ENCODE data around the gene AOC3.

AOC3 gene

GRCh38 chr17:42841975-42842685, 8.9 kb upstream of the AOC3 start:
- no peak for DNase-seq (ENCODE audit: extremely low spot score)
- POLR2A ChIA-PET = no interaction called here
- CTCF ChIA-PET = interaction anchor here (1.1 to 2.7 kb wide), 7 partner anchors 9 to 156 kb away, joined by 3 to 26 read pairs (median 6); partner anchors contain the start of genes BECN1, PSME3 and RPL27
- TF ChIP-seq, protein P1, sequence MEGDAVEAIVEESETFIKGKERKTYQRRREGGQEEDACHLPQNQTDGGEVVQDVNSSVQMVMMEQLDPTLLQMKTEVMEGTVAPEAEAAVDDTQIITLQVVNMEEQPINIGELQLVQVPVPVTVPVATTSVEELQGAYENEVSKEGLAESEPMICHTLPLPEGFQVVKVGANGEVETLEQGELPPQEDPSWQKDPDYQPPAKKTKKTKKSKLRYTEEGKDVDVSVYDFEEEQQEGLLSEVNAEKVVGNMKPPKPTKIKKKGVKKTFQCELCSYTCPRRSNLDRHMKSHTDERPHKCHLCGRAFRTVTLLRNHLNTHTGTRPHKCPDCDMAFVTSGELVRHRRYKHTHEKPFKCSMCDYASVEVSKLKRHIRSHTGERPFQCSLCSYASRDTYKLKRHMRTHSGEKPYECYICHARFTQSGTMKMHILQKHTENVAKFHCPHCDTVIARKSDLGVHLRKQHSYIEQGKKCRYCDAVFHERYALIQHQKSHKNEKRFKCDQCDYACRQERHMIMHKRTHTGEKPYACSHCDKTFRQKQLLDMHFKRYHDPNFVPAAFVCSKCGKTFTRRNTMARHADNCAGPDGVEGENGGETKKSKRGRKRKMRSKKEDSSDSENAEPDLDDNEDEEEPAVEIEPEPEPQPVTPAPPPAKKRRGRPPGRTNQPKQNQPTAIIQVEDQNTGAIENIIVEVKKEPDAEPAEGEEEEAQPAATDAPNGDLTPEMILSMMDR (IDR thresholded peaks at IDR 0.05; ENCODE audit: control extremely low read depth, extremely low read depth, low read depth, missing control alignments) = no peak

GRCh38 chr17:42843358-42843934, 7.6 kb upstream of the AOC3 start:
- POLR2A ChIA-PET = no interaction called here
- TF ChIP-seq, protein P1 (IDR thresholded peaks at IDR 0.05; ENCODE audit: control extremely low read depth, extremely low read depth, low read depth, missing control alignments) = peak; percentile 64
- CTCF ChIA-PET = interaction anchor here (0.6 to 2.7 kb wide), 10 partner anchors 10 to 164 kb away, joined by 3 to 26 read pairs (median 4); partner anchors contain the start of genes BECN1, PSME3, PTGES3L and RPL27
- DNase-seq (ENCODE audit: extremely low spot score) = no peak

- ChIA-PET CTCF (interaction anchor here (1.4 to 3.2 kb wide), 4 partner anchors 9 to 154 kb away, joined by 4 to 26 read pairs (median 12); partner anchors contain the start of genes BECN1, PSME3 and RPL27), POLR2A (no interaction called here)
- TF ChIP-seq, protein P1 (IDR thresholded peaks at IDR 0.05; ENCODE audit: control extremely low read depth, extremely low read depth, low read depth, missing control alignments) = no peak
- DNase-seq (ENCODE audit: extremely low spot score) = no peak
Observed at GRCh38 chr17:42844271-42844670, 6.7 kb upstream of the AOC3 start, which contains the start of gene AOC2. Gene AOC2 (plus strand): TSS chr17:42844580. CDS start chr17:42844627, 47 bp downstream.

GRCh38 chr17:42844761-42845555, 6.0 kb upstream of the AOC3 start:
- TF ChIP-seq, protein P1 (IDR thresholded peaks at IDR 0.05; ENCODE audit: control extremely low read depth, extremely low read depth, low read depth, missing control alignments) = no peak
- ChIA-PET CTCF (interaction anchor here (0.6 to 3.2 kb wide), 6 partner anchors 21 to 153 kb away, joined by 3 to 12 read pairs (median 3); partner anchors contain the start of genes BECN1 and RPL27), POLR2A (interaction anchor here (1.3 kb wide), 1 partner anchor 11 kb away, joined by 3 read pairs; no protein-coding TSS in a partner anchor)

DNA sequence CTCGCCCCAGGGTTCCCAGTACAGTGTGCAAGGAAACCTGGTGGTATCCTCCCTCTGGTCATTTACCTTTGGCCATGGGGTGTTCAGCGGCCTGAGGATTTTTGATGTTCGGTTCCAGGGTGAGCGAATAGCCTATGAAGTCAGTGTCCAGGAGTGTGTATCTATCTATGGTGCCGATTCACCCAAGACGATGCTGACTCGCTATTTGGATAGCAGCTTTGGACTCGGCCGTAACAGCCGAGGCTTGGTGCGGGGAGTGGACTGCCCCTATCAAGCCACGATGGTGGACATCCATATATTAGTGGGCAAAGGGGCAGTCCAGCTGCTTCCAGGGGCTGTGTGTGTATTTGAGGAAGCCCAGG, 5.5 kb upstream of the AOC3 start:
- no peak for DNase-seq (ENCODE audit: extremely low spot score)
- TF ChIP-seq, protein P1 (IDR thresholded peaks at IDR 0.05; ENCODE audit: control extremely low read depth, extremely low read depth, low read depth, missing control alignments) = no peak
- POLR2A ChIA-PET = interaction anchor here (1.3 kb wide), 1 partner anchor 12 kb away, joined by 3 read pairs; no protein-coding TSS in a partner anchor
- CTCF ChIA-PET = interaction anchor here (0.6 to 3.2 kb wide), 6 partner anchors 21 to 152 kb away, joined by 3 to 12 read pairs (median 3); partner anchors contain the start of genes BECN1 and RPL27

More at GRCh38 chr17:42844761-42845555, 6.0 kb upstream of the AOC3 start:
- DNase-seq (ENCODE audit: extremely low spot score) = no peak
